Measurements from ENCODE around the gene ASIC4. TPM values are rescaled to one million over a fixed set of nuclear protein-coding genes. Genes with fewer than 3 reads are reported as not detected.

The ASIC4 gene
- total and polyA plus RNA-seq, 2 of the 8 experiments (the other 6 are each of a cell fraction or from before 2014, with no cell fraction given), result 0.12 to 0.22 TPM

DNA sequence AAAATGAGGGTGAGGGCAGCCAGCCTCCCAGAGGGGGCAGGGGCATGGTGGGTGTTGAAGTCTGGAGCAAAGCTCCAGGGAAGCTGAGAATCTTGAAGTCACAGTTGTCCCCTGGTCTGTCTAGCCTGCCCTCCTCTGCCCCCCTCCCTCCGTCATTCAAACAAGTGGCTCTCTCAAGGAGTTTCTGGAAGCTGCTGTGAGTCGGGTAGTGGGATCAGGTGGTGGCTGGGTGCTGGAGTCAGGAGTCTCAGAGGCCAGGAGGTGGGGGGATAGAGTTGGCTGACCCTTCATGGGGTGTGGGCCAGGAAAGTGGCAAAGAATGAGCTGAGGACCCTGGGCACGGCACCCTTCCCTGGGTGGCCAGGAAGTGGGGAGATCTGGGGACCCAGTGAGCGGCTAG is 495 bp upstream of the ASIC4 start:
- H4K20me1 ChIP-seq (replicated peaks in 1 of 2; ENCODE audit: control insufficient read depth in 1 of 2, insufficient read depth in 2 of 2, low read length in 2 of 2), result peaks cover 2 to 5% of the 10 kb centered on the region in 2 experiments
- H4K5ac ChIP-seq (ENCODE audit: insufficient read length, low read depth, low read length), result no peak overlapping the region
- H3K9ac ChIP-seq (replicated peaks in 1 of 4; ENCODE audit: extremely low read depth in 1 of 4, low read depth in 3 of 4, low read length in 3 of 4), result no peak overlapping the region
- H3K18ac ChIP-seq (ENCODE audit: extremely low read depth, low read length), result no peak overlapping the region
- peak overlapping the region; percentile 40 to 58; a peak in 3 of 4 replicates for H3K4me2 ChIP-seq (ENCODE audit: insufficient read depth in 1 of 2, low read depth in 2 of 2, low read length in 2 of 2)
- no peaks in the 10 kb centered on the region for H3K79me2 ChIP-seq (ENCODE audit: control insufficient read depth in 1 of 2, insufficient read depth in 2 of 2, low read length in 2 of 2)
- DNase-seq (ENCODE audit: low read depth in 1 of 2, low spot score in 2 of 2) (no peak), FAIRE-seq (no peak)
- H2AFZ ChIP-seq (ENCODE audit: low read length), result no peak overlapping the region
- no peaks in the 10 kb centered on the region for H3K36me3 ChIP-seq (ENCODE audit: control insufficient read depth in 2 of 4, insufficient read depth in 4 of 4, low read length in 3 of 4)
- peaks cover 4 to 48% (median 41%) of the 10 kb centered on the region in 4 experiments for H3K4me1 ChIP-seq (replicated peaks in 1 of 4; ENCODE audit: control insufficient read depth in 3 of 4, insufficient read depth in 4 of 4, low read length in 3 of 4)
- H3K14ac ChIP-seq (ENCODE audit: insufficient read length), result no peak overlapping the region
- ChIA-PET CTCF (ENCODE audit: partially characterized antibody) (interaction anchor here (0.8 to 113.1 kb wide), 10 partner anchors 8 to 192 kb away, joined by 3 to 7248 read pairs (median 3); partner anchors contain the start of genes CHPF, DES, GMPPA and SPEG), POLR2A (ENCODE audit: partially characterized antibody) (interaction anchor here (11.0 kb wide), 1 partner anchor 22 kb away, joined by 216 read pairs; the partner anchor contains the start of gene GMPPA)
- H3K79me1 ChIP-seq (ENCODE audit: low read depth, low read length), result no peaks in the 10 kb centered on the region
- H3K4me3 ChIP-seq (ENCODE audit: extremely low read depth in 1 of 4, insufficient read depth in 2 of 4, low read depth in 3 of 4, low read length in 4 of 4), result peak overlapping the region in 3 of 4 experiments; percentile 7 to 22 (median 15); a peak in 2 of 8 replicates
- H3K9me3 ChIP-seq (ENCODE audit: insufficient read depth in 2 of 2, low read depth in 1 of 2, low read length in 1 of 2), result no peaks in the 10 kb centered on the region
- H2BK5ac ChIP-seq (ENCODE audit: low read depth, low read length), result no peak overlapping the region
- H2BK12ac ChIP-seq (ENCODE audit: low read depth, low read length), result peak overlapping the region; percentile 31; the same call in 1 of the 2 replicates
- peak overlapping the region; percentile 81; the same call in 1 of the 2 replicates for H2BK15ac ChIP-seq (ENCODE audit: low read length)
- no peak overlapping the region for H3K56ac ChIP-seq (replicated peaks; ENCODE audit: insufficient read length, low read depth, low read length)
- H3K4ac ChIP-seq (replicated peaks; ENCODE audit: insufficient read length, low read depth, low read length), result no peak overlapping the region
- H3K27ac ChIP-seq (ENCODE audit: low read depth, low read length), result no peak overlapping the region
- H4K91ac ChIP-seq (replicated peaks; ENCODE audit: insufficient read length, low read length), result no peak overlapping the region
- H2BK20ac ChIP-seq (ENCODE audit: low read length), result no peak overlapping the region
- no peak overlapping the region for H3K23ac ChIP-seq (ENCODE audit: insufficient read length)
- H2BK120ac ChIP-seq (replicated peaks; ENCODE audit: low read depth, low read length), result no peak overlapping the region
- no peak overlapping the region for H2AK5ac ChIP-seq (ENCODE audit: low read depth, low read length)
- peaks cover 9% of the 10 kb centered on the region for H3K23me2 ChIP-seq (ENCODE audit: low read depth, low read length)
- peaks cover 2 to 53% (median 46%) of the 10 kb centered on the region in 4 experiments for H3K27me3 ChIP-seq (replicated peaks in 1 of 4; ENCODE audit: control insufficient read depth in 3 of 4, extremely low read depth in 1 of 4, insufficient read depth in 3 of 4, low read length in 3 of 4)
- TF ChIP-seq KDM4A (IDR thresholded peaks at IDR 0.05; ENCODE audit: low read depth, low read length, severe bottlenecking), result no peak
- TF ChIP-seq YY1 (IDR thresholded peaks at IDR 0.05; ENCODE audit: low read depth, low read length), result no peak
- TF ChIP-seq, protein P1, sequence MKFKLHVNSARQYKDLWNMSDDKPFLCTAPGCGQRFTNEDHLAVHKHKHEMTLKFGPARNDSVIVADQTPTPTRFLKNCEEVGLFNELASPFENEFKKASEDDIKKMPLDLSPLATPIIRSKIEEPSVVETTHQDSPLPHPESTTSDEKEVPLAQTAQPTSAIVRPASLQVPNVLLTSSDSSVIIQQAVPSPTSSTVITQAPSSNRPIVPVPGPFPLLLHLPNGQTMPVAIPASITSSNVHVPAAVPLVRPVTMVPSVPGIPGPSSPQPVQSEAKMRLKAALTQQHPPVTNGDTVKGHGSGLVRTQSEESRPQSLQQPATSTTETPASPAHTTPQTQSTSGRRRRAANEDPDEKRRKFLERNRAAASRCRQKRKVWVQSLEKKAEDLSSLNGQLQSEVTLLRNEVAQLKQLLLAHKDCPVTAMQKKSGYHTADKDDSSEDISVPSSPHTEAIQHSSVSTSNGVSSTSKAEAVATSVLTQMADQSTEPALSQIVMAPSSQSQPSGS (IDR thresholded peaks at IDR 0.05; ENCODE audit: low read length), result no peak
- peak; percentile 7 for TF ChIP-seq EZH2 (IDR thresholded peaks at IDR 0.05; ENCODE audit: low read depth, low read length, severe bottlenecking)
- 50% methylated on average over 4 of the region's 4 CpGs; no CpG with 5 or more reads in 1 of the 2 experiments for whole genome bisulfite sequencing, 2 experiments (ENCODE audit: extremely low coverage in 1 of 2, insufficient coverage in 1 of 2, insufficient read length in 1 of 2, insufficient replicate concordance in 2 of 2, low coverage in 1 of 2, low lambda C conversion rate in 2 of 2, missing lambda C conversion rate in 1 of 2)
- no peak overlapping the region for H4K8ac ChIP-seq (ENCODE audit: extremely low read depth, insufficient read depth, low read length)
